ENCODE results near the gene PNKD. TPM values are rescaled to one million over a fixed set of nuclear protein-coding genes. Genes with fewer than 3 reads are reported as not detected.
A peak's percentile ranks its signal among the peaks of the same experiment; 100 is the strongest.
"Not testable (repeated sequence)": the region's sequence is repeated elsewhere in the genome, so short reads cannot be mapped to it uniquely, and the experiment has no call there.

Gene PNKD
- total RNA-seq, 1 donor from 2014 or later: 30.9 TPM

DNA sequence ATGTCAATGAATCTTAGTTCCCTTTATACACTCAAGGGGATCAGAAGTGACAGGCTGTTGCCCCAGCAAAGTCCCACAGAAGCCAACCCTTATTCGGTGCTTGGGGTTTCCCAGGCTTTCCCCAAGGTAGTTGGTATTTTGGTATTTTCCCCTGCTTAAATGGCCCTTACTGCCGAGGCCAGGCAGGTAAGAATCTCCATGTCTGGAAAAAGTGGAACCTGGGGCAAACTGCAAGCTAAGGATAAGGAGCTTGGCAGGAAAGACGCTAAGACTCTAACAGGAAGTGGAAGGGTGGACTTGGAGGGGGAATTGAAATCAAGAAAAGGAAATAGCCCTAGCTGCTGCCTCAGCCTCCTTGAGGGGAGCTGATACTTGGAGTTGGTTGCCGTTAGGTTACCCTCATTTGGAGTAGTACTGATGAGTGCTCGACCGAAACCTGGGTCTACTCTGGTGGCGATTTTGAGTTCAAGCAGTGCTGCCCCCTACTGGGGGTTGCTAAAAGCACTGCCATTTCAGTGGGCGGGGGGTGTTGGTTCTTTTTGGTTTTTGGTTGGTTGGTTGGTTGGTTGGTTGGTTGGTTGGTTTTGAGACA, 12.8 kb upstream of the PNKD start:
- ATAC-seq: peak; percentile 50

DNA sequence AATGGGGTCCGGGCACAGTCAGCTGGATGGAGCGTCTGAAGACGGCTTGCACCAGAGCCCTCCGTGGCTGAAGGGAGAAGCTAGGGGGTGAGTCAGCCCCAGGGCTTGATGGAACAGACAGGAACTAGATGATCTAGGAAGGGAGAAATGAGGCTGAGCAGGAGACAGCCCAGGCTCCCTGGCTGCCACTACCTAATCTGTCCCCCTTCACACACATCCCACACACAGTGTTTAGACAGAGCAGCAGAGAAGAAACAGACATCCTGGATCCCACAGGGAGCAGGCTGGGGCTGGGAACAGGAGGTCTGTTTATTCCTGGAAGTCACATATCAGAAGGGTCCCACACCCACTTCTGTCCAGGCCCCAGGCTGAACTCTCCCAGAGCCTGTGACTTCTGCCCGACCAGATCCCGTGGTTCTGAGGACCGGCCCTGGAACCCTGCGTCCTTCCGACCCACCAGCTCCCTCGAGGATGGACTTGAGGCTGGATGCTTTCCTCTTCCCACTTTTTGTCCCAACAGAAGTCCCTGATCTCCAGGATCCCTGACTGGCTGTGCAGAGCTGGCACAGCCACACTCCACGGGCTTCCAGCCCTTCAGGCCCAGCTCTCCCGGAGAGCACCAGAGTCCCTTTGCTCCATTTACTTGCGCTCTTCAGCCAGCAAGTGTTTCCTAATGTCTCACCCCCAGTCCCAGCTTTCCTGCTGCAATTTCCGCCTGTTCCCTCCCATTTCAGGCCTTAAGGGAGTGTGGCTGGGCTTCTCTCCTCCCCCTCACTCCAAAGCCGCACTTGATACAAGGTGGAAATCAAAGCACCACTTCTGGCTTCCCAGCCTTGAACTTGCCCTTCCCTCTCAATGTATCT, 11.0 kb upstream of the PNKD start:
- peak; percentile 16 for ATAC-seq

DNA sequence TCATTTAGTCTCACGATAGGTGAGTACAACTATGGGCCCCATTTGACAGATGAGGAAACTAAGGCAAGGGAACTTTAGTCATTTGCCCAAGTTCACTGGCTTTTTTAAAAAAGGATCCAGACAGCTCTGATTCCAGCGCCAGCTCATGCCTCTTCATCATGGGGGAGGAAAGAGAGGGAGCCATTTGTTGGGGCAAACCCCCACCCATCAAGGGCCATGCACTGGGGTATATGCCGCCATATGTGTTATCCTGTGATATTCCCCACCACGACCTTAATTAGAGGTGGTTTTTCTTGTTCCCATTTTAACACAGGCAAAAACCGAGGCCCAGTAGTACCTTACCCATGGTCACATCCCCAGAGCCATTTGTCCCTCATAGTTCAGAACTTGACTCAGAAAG, 10.2 kb upstream of the PNKD start:
- ATAC-seq: no peak

DNA sequence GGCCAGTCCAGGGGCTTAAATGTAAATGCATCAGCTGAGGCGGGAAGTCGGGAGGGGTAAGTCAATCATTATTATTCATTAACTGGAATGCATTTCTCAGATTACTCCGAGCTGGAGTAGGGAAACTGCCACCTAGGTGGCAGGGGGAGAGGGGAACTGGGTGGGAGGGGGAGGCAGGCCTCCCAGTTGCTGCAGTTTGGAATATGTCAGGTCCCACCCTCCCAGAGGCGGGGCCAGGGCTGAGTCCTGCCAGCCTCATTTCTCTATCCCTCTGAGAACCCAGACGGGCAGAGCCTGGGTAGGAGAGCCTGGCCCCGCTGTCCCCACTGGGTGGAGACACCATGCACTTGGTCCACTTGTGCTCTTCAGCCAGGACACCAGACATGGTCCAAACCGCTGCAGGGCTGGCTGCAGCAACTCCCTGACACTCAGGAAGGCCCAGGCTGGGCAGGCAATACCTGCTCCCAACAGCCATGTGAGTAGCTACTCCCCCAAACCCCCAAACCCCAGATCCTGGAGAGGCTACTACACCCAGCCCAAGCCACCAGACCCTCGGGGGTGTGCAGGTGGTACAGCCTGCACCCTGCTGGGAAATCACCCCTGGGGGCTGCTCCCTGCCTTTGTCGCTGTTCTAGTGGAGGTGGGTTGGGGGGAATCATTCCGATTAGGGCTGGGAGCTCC, 9.4 kb upstream of the PNKD start, which contains the start of gene GPBAR1:
Gene GPBAR1 (plus strand): TSS at position 274 of the 681 bp plus-strand sequence. CDS start 1,710 bp downstream, outside the sequence.
- ATAC-seq: no peak

DNA sequence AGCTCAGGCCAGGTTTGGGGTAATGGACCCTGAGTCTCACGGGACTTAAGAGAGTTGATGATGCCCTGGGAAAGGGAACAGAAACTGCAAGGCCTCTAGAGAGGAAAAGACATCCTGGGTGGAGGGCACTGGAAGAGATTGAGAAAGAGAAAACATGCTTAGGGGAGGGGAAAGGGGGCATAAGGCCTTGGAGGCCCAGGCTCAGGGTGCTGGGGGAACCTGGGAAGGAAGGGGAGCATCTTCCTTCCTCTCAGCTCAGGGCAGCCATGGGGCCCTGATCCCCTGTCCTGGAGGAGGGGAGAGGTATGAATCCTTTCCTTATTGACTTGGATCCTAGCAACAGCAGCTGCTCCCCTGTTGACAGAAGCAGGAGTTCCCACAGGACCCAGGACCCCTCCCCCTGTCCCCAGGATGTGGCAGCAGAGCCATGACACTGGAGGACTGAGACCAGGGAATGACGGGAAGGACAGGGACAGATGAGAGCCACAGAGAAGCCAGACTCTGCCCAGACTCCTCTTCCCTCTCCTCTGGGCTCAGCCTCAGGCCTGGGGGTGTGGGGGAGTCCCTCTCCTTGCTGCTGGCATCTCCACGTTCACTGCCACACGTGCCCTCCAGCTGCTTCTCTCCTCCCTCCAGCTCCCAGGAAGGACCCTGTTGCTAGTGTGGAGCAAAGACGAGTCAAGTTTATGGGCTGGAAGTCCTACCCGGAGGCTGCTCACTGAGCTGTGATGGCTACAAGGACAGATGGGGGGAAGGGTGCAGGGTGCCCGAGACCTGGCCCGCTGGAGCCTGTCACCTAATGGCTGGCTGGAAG, 8.7 kb upstream of the PNKD start:
- ATAC-seq: no peak

DNA sequence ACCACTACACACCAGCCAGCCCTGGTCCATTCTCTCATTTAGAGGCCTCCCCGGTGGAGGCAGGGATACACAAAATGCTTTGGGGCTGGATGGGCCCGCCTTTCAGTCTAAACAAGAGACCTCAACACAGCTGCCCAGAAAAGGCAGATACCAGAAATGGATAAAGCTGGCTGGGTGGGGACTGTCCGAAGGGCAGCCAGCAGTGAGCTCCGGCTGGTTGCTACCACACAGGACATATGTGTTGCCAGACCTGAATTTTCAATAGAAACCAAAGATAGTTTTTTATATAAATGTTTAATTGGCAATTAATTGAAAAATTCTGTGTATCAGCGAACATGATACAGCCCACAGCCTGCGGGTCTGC, 8.1 kb upstream of the PNKD start:
- no peak for ATAC-seq

DNA sequence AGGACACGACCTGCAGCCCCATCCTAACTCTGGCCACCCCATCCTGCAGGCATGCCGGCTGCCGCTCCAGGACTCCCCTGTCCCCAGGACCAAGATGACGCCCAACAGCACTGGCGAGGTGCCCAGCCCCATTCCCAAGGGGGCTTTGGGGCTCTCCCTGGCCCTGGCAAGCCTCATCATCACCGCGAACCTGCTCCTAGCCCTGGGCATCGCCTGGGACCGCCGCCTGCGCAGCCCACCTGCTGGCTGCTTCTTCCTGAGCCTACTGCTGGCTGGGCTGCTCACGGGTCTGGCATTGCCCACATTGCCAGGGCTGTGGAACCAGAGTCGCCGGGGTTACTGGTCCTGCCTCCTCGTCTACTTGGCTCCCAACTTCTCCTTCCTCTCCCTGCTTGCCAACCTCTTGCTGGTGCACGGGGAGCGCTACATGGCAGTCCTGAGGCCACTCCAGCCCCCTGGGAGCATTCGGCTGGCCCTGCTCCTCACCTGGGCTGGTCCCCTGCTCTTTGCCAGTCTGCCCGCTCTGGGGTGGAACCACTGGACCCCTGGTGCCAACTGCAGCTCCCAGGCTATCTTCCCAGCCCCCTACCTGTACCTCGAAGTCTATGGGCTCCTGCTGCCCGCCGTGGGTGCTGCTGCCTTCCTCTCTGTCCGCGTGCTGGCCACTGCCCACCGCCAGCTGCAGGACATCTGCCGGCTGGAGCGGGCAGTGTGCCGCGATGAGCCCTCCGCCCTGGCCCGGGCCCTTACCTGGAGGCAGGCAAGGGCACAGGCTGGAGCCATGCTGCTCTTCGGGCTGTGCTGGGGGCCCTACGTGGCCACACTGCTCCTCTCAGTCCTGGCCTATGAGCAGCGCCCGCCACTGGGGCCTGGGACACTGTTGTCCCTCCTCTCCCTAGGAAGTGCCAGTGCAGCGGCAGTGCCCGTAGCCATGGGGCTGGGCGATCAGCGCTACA, 7.4 kb upstream of the PNKD start:
- no peak for ATAC-seq

DNA sequence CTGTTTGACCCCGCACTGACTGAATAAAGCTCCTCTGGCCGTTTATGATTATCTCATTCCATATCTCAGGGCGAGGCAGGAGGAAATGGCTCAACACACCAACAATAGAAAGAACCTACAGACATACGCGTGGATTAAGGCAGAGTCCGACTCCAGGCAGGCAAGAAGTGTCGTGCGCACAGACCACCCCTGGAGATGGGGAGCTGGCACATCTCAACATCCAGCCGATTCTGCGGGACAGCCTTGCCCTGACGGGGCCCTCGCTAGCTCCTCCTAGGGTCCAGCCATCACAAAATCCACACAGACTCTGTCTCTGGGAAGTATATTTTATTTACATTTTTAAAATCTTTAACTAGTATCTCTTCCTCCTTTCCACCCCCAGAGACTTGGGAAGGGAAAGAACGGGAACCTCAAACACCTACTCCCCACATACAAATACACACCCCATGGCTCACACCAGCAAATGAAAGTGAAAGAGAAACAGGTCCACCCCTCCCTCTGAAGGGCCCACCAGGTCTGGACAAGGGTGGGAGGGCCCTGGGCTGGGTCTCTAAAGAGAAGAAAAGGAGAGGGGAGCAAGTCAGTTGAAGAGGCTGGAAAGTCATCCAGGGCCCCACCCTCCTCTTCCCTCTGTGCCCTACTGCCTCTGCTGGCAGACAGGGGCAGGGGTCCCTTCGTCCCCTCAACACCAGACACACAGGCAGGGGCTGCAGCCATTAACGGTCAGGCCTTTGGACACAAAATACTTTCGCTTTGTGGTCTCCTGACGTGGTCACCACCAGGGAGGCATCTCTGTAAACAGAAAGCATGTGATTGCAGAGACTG, 6.3 kb upstream of the PNKD start:
- no peak for ATAC-seq

DNA sequence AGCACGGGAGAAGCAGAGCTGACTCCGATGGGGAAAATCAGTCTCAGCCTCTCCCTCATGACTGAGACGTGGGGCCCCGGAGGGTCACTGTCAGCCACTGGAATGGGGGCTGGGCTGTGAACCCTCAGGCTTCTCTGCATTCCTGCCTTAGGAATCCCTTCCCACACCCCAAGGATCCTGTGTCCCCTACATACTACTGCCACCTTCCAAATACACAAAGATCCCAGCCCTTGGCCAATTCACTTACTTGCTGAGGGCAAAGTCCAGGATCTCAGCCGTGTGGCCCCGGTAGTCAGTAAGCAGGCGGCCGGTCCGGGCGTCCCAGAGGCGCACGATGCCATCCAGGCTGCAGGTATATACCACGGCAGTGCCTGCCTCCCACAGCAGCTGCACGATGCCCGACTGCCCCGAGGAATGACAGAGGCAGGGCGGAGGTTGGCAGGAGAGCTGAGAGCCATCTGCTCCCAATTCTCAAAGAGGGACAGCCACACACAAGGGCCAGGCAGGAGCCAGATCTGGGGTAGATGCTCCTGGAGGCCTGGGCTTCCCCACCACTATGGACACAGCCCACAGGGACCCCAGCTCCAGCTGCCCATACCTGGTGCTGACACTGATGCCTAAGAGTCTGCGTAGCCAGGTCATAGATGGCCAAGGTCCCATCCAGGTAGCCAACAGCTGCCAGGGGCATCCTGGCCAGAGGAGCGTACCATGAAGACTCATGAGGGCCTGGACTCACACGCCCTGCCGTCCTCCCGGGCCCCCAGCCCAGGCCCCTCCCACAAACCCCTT, 5.4 kb upstream of the PNKD start:
- ATAC-seq: no peak

DNA sequence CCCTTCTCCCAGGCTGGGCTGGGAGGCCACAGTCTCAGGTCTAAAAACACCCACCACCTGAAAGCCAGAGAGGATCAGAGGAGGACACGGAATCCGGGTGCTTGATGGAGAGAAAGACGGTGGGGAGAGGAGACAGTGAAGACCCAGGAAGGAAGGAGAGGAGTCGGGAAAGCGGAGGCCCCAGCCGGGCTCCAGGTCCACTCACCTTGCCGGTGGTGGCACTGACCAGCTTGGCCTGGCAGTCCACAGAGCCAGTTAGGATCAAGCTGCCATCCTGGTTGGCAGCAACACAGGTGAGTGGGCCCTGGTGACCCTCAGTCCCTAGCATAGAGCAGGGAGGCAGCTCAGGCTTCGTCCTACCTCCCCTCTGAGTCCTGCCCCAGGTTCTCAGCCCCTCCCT, 4.7 kb upstream of the PNKD start:
- no peak for ATAC-seq

DNA sequence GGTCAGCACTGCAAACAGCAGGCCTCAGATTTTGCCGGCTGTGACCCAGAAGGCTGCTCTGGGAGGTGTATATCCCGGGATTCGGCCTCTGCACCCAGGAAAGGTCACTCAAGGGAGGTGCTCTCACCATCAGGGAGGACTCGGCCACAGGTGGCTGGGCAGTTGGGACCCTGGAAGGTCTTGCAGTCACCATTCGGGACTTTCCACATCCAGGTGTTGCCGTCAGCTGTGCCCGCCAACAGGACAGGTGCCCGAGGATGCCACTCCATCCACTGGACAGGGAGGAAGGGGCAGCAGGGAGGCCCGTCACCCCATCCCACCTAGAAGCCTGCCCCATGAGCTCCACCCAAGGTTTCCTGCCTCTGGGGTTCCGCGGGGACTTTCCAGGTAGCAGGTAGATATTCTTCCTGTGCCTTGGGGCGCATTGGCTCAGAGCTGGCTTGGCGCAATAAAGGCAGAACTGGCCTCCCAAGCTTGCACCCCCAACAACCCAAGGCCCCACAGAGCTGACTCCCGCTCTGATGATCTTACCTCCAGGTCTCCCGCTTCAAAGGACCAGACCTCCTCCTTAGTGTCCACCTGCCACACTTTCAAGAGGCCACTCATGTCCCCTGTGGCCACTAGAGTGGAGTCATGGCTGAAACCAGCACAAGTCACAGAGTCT, 3.9 kb upstream of the PNKD start:
- no peak for ATAC-seq

DNA sequence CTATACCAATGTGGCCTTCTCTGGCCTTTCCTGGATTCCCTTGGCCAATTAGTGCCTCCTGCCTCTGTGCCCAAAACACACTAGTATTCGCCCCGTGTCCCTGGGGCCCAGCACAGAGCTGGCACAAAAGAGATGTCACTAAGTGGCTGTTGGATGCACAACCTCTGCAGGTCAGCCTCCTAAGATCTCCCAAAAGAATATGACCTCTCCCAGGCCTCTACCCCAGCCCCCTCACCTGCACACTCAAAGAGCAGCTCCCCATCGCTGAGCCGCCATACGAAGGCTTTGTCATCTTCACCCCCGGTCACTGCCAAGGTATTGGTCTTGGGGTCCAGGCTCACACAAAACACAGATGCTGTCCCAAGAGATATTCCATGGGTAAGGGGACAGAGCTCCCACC, 3.1 kb upstream of the PNKD start:
- no peak for ATAC-seq

DNA sequence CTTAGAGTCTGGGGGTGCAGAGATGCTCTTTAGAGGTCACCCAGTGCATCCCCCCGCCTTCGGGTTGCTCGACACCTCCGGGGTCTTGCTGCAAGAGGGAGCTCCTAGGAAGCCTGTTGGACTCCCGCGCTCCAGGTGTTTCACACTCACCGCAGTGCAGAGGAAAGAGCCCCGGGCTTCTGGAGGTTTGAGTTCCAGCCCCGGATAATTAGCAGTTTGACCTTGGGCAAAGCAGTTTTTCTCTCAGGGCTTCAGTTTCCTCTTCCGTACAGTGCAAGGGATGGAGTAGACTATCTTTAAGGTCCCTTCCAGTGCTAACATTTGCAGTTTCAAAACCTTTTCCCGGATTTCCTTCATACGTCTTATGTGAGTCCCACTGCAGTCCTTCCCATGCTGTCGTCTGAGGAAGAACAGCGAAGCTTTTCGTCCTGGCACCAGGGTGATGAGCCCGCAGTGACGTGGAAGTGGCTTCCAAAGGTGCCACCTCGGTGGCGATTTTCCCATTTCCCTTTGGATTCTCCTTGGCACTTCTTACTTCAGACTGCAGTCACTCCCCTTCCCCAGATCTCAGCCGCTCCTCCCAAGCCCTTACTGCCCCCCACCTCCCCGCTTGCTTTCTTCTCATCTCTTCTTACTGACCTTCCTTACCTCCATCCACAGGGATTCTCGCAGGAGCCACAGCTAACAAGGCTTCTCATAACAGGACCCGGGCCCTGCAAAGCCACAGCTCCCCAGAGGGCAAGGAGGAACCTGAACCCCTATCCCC, 585 bp downstream of the PNKD start:
- peak; percentile 0 for ATAC-seq

DNA sequence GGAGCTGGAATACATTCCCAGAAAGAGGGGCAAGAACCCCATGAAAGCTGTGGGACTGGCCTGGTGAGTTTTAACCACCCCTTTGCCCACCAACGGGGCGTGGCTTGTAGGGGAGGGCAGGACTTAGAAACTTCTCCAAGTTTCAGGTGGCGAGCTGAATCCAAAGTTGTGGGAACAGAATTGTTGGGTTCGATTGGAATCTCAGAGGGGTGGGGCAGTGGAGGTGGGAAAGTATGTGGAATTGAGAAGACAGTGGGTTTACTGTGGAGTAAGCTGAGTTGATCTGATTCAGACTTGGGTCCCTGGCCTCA, 1.1 kb downstream of the PNKD start:
- ATAC-seq: no peak

DNA sequence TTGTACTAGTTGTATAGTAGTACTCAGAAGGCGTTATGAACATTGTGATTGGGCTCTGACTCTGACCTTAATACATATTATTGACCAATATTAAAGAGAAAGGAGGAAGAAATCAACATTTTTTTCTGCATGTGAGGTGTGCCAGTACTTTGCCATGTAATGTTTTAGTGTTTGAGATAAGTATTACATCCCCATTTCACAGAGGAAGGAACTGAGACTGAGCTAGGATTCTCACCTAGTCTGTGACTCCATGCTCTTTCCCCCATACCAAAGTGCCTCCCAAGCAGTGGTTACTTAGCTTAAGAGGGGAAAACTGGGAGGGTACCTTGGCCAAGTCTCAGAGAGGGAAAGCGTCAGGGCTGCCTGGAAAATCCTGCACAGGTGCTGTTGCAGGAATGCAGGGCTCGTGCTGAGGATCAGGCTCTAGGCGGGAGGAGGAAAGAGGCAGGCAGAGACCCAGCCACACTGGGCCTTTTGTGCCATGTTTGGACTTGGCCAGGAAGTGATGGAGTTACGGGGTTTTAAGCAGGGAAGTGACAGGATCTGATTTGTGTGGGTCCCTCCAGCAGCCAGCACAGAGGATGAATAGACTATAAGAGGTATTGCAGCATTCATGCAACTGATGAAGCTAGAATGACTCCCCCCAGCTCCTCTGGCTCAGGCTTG, 1.7 kb downstream of the PNKD start:
- ATAC-seq: no peak

DNA sequence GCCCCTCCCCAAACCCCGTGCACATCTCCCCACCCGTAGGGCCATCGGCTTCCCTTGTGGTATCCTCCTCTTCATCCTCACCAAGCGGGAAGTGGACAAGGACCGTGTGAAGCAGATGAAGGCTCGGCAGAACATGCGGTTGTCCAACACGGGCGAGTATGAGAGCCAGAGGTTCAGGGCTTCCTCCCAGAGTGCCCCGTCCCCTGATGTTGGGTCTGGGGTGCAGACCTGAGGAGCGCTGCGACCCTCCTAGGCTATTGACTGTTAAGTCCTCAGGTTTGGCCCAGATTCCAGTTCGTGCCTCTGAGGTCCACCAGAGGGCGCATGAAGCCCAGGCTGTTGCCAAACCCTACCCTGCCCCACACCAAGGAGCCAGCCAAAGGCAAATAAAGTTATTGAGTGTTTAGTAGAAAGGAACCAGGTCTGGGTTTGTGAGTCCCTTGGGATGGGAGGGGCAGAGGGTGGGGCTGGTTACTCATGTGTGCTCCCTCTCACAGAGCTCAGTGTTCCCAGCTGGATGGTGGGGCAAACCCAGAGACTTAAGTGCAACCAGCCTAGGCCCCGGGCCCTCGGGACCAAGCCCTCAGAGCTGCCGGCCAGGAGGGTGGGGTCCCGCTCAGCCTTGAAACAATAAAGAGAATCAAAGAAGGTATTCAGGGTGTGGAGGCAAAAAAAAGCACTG, 2.4 kb downstream of the PNKD start:
- ATAC-seq: peak; percentile 79

DNA sequence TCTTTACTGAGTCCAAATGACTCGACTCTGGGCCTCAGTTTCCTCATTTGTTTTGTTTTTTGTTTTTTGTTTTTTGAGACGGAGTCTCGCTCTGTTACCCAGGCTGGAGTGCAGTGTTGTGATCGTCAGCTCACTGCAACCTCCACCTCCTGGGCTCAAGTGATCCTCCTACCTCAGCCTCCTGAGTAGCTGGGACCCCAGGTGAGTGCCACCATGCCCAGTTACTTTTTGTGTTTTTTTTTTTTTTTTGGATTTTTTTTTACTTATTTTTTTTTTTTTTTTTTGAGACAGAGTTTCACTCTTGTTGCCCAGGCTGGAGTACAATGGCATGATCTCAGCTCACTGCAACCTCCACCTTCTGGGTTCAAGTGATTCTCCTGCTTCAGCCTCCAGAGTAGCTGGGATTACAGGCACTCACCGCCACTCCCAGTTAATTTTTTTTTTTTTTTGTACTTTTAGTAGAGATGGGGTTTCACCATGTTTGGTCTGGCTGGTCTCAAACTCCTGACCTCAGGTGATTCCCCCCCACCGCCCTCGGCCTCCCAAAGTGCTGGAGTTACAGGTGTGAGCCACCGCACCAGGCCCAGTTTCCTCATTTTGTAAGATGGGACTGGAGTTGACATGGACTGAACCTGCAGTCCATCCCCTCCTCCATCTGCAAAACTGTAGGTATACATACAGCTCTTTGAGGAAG, 3.0 kb downstream of the PNKD start:
- not testable (repeated sequence) for ATAC-seq

Data from esophagus mucosa (tissue), 1 donor.